Measurements from ENCODE around the gene PCSK7. TPM values are rescaled to one million over a fixed set of nuclear protein-coding genes. Genes with fewer than 3 reads are reported as not detected.

PCSK7 gene
- total and polyA plus RNA-seq, 2 of the 8 experiments (the other 6 are each of a cell fraction or from before 2014, with no cell fraction given), result 23.4 to 38.5 TPM

DNA sequence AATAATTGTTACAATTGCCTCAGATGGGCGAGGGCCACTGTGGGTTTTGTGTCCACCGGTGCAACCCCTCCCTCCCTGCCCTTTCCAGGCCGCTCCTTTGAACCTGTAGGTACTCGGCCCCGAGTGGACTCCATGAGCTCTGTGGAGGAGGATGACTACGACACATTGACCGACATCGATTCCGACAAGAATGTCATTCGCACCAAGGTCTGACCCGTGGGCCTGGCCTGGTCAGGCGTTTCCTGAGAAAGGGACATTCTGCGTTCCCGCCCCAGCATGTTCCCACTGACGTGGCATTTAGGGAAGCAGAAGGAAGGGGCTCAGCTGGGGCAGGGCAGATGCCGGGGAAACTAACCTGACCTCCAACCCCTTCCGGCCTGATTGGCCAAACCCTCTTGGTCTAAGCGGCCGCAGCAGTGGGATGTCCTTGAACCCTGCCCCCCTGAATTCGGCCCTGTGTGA is 43.2 kb downstream of the PCSK7 start (continued):
- TF ChIP-seq CHD1 (IDR thresholded peaks at IDR 0.05; ENCODE audit: low read depth, low read length) (no peak), POU5F1 (IDR thresholded peaks at IDR 0.05; ENCODE audit: low read depth, low read length) (no peak), CBX5 (IDR thresholded peaks at IDR 0.05; ENCODE audit: low read depth, low read length) (no peak), RFX5 (IDR thresholded peaks at IDR 0.05; ENCODE audit: borderline replicate concordance, low read depth, low read length) (no peak)

All from H1 (cell line).